ENCODE measurements around the gene NUB1.
A peak's percentile ranks its signal among the peaks of the same experiment; 100 is the strongest.

Gene NUB1

GRCh38 chr7:151404216-151405011, 62.8 kb downstream of the NUB1 start:
- no peak for DNase-seq (ENCODE audit: low spot score)

GRCh38 chr7:151405056-151405455, 63.4 kb downstream of the NUB1 start:
- DNase-seq (ENCODE audit: low spot score) = no peak

- no peak for DNase-seq (ENCODE audit: low spot score)
Measured at GRCh38 chr7:151405588-151405987, 64.0 kb downstream of the NUB1 start.

GRCh38 chr7:151406051-151406875, 64.7 kb downstream of the NUB1 start:
- no peak for DNase-seq (ENCODE audit: low spot score)

GRCh38 chr7:151406886-151407583, 65.4 kb downstream of the NUB1 start:
- DNase-seq (ENCODE audit: low spot score) = no peak

- DNase-seq (ENCODE audit: low spot score) = no peak
Measured at GRCh38 chr7:151408498-151408838, 66.9 kb downstream of the NUB1 start.

GRCh38 chr7:151408839-151409666, 67.4 kb downstream of the NUB1 start:
- DNase-seq (ENCODE audit: low spot score) = no peak

- DNase-seq (ENCODE audit: low spot score) = peak; percentile 67
Measured at GRCh38 chr7:151409667-151410404, 68.2 kb downstream of the NUB1 start, which contains the start of gene WDR86. Gene WDR86, minus strand, starts transcription at chr7:151410038. Its CDS starts 449 bp downstream, at chr7:151409589.

- peak; percentile 76 for DNase-seq (ENCODE audit: low spot score)
Measured at GRCh38 chr7:151410405-151411390, 69.1 kb downstream of the NUB1 start.

GRCh38 chr7:151411551-151411950, 69.9 kb downstream of the NUB1 start:
- DNase-seq (ENCODE audit: low spot score) = no peak

GRCh38 chr7:151412318-151412717, 70.7 kb downstream of the NUB1 start:
- DNase-seq (ENCODE audit: low spot score) = no peak

GRCh38 chr7:151413241-151413640, 71.6 kb downstream of the NUB1 start:
- DNase-seq (ENCODE audit: low spot score) = no peak

GRCh38 chr7:151415375-151416105, 73.9 kb downstream of the NUB1 start:
- no peak for DNase-seq (ENCODE audit: low spot score)

- DNase-seq (ENCODE audit: low spot score) = no peak
Measured at GRCh38 chr7:151416112-151416940, 74.7 kb downstream of the NUB1 start.

- peak; percentile 35 for DNase-seq (ENCODE audit: low spot score)
Measured at GRCh38 chr7:151416941-151417315, 75.3 kb downstream of the NUB1 start.

- no peak for DNase-seq (ENCODE audit: low spot score)
Measured at GRCh38 chr7:151420144-151420543, 78.5 kb downstream of the NUB1 start.

- DNase-seq (ENCODE audit: low spot score) = no peak
Measured at GRCh38 chr7:151422212-151422611, 80.6 kb downstream of the NUB1 start.

GRCh38 chr7:151423226-151423625, 81.6 kb downstream of the NUB1 start:
- no peak for DNase-seq (ENCODE audit: low spot score)

Data from SK-N-DZ (cell line).